Trophoblast cell (in vitro differentiated cells and primary cell): ENCODE results near the gene TAPT1.
"Not testable (repeated sequence)": the region's sequence is repeated elsewhere in the genome, so short reads cannot be mapped to it uniquely, and the experiment has no call there.

Source experiments
- DNase-seq, 2 donors: peaks; one replicate each; pipeline ENCODE4 v3.0.0-alpha.2; 2016
- H2AFZ ChIP-seq: 2 replicates; pipeline ENCODE4 v1.6.1; 2013; ENCODE audit warnings: low read length, moderate library complexity, mild to moderate bottlenecking; ENCODE audit not compliant: insufficient read depth, poor library complexity
- H2AK5ac ChIP-seq: 2 replicates; pipeline ENCODE4 v1.6.1; 2013; ENCODE audit warnings: mild to moderate bottlenecking, low read length
- H2BK120ac ChIP-seq: 2 replicates; pipeline ENCODE4 v1.6.1; 2013; ENCODE audit warnings: low read length, mild to moderate bottlenecking, moderate library complexity; ENCODE audit not compliant: insufficient read depth, poor library complexity
- H2BK12ac ChIP-seq: 2 replicates; pipeline ENCODE4 v1.6.1; 2013; ENCODE audit warnings: mild to moderate bottlenecking, low read length, moderate library complexity
- H2BK5ac ChIP-seq: 2 replicates; pipeline ENCODE4 v1.6.1; 2013; ENCODE audit warnings: low read length, low read depth, moderate library complexity, mild to moderate bottlenecking; ENCODE audit not compliant: poor library complexity
- H3K14ac ChIP-seq: 2 replicates; pipeline ENCODE4 v1.6.1; 2013; ENCODE audit warnings: mild to moderate bottlenecking, low read length
- H3K18ac ChIP-seq: 2 replicates; pipeline ENCODE4 v1.6.1; 2013; ENCODE audit warnings: mild to moderate bottlenecking, low read length
- H3K23ac ChIP-seq: 2 replicates; pipeline ENCODE4 v1.6.1; 2013; ENCODE audit warnings: low read length
- H3K27ac ChIP-seq: 2 replicates; pipeline ENCODE4 v1.5.1; 2013; ENCODE audit warnings: low read depth, mild to moderate bottlenecking, inconsistent platforms, low read length, moderate library complexity
- H3K27me3 ChIP-seq: 2 replicates; pipeline ENCODE4 v1.6.1; 2013; ENCODE audit warnings: inconsistent platforms, mild to moderate bottlenecking, low read length, moderate library complexity; ENCODE audit not compliant: insufficient read depth
- H3K36me3 ChIP-seq, 2 experiments: 1 replicate in 1 of 2; 2 replicates in 1 of 2; pipeline ENCODE4 v1.6.1; 2013; ENCODE audit warnings: low read length in 2 of 2, mild to moderate bottlenecking in 2 of 2, moderate library complexity in 1 of 2; ENCODE audit not compliant: insufficient read depth in 2 of 2, control insufficient read depth in 1 of 2
- H3K4ac ChIP-seq: 2 replicates; pipeline ENCODE4 v1.6.1; 2013; ENCODE audit warnings: low read depth, mild to moderate bottlenecking, low read length, moderate library complexity
- H3K4me1 ChIP-seq, 2 experiments: 1 replicate in 1 of 2; 2 replicates in 1 of 2; pipeline ENCODE4 v1.6.1; 2013; ENCODE audit warnings: low read length in 2 of 2, mild to moderate bottlenecking in 2 of 2, moderate library complexity in 1 of 2; ENCODE audit not compliant: insufficient read depth in 2 of 2, control insufficient read depth in 1 of 2
- H3K4me2 ChIP-seq: 2 replicates; pipeline ENCODE4 v1.6.1; 2013; ENCODE audit warnings: inconsistent platforms, mild to moderate bottlenecking, low read length, moderate library complexity
- H3K4me3 ChIP-seq: 2 replicates; pipeline ENCODE4 v1.5.1; 2013; ENCODE audit warnings: mild to moderate bottlenecking, low read depth, low read length, inconsistent platforms
- H3K79me1 ChIP-seq: one replicate; pipeline ENCODE4 v1.6.1; 2013; ENCODE audit warnings: low read length
- H3K79me2 ChIP-seq: 2 replicates; pipeline ENCODE4 v1.6.1; 2013; ENCODE audit warnings: low read length, mild to moderate bottlenecking; ENCODE audit not compliant: control insufficient read depth, insufficient read depth, poor library complexity
- H3K9ac ChIP-seq: 2 replicates; pipeline ENCODE4 v1.6.1; 2013; ENCODE audit warnings: mild to moderate bottlenecking, low read length
- H3K9me3 ChIP-seq: 2 replicates; pipeline ENCODE4 v1.6.1; 2013; ENCODE audit warnings: low read depth, mild to moderate bottlenecking, control low read depth, inconsistent platforms, low read length; ENCODE audit not compliant: insufficient read depth
- H4K12ac ChIP-seq: 2 replicates; pipeline ENCODE4 v1.6.1; 2013; ENCODE audit warnings: low read depth, mild to moderate bottlenecking, low read length, moderate library complexity
- H4K8ac ChIP-seq: 2 replicates; pipeline ENCODE4 v1.6.1; 2013; ENCODE audit warnings: low read depth, mild to moderate bottlenecking, low read length, moderate library complexity
- H4K91ac ChIP-seq: one replicate; pipeline ENCODE4 v1.6.1; 2013; ENCODE audit warnings: low read depth, mild to moderate bottlenecking, low read length, moderate library complexity
- WGBS: extraction: QIAGEN DNeasy Blood & Tissue Kit; methylation state at CpG from one replicate; pipeline ENCODE4 v1.1.7; 2013; ENCODE audit warnings: missing lambda C conversion rate; ENCODE audit not compliant: insufficient read length, insufficient coverage; ENCODE audit errors: extremely low coverage; 5-methylcytosine and 5-hydroxymethylcytosine counted together

TAPT1 gene

DNA sequence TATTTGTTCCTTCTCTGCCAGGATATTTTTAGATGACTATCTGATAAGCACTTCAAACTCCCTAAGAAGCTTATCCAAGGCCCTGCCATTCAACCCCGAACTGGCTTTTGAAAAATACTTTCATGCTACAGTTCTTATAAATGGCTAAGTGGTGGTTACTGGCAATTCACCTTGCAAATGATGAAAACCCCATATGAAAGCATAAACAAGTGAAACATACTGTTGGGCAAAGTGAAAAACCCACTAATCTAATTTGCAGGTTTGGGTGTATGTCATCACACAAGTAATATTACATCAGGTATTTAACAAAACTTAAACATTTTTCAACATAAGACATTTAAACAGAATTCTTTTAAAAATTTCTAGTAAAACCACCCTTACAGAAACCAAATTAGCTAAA, 31.1 kb downstream of the TAPT1 start:
- Histone ChIP-seq H3K79me1 (no peaks in the 10 kb centered on the region), H4K12ac (no peak overlapping the region), H3K18ac (no peak overlapping the region), H2BK120ac (no peak overlapping the region), H3K27ac (no peak overlapping the region), H4K8ac (no peak overlapping the region), H3K23ac (no peak overlapping the region), H2AFZ (no peak overlapping the region), H2AK5ac (no peak overlapping the region), H3K4me3 (no peak overlapping the region), H3K4me2 (no peak overlapping the region), H3K4ac (no peak overlapping the region), H4K91ac (no peak overlapping the region), H3K4me1 (no peaks in the 10 kb centered on the region), H2BK12ac (no peak overlapping the region), H3K79me2 (no peaks in the 10 kb centered on the region), H3K9ac (no peak overlapping the region), H3K36me3 (peaks cover 4 to 5% of the 10 kb centered on the region in 2 experiments), H2BK5ac (no peak overlapping the region), H3K14ac (no peak overlapping the region), H3K27me3 (no peaks in the 10 kb centered on the region), H3K9me3 (no peaks in the 10 kb centered on the region)
- no peak for DNase-seq
- WGBS: no CpG with 5 or more reads among the region's 1 CpG

DNA sequence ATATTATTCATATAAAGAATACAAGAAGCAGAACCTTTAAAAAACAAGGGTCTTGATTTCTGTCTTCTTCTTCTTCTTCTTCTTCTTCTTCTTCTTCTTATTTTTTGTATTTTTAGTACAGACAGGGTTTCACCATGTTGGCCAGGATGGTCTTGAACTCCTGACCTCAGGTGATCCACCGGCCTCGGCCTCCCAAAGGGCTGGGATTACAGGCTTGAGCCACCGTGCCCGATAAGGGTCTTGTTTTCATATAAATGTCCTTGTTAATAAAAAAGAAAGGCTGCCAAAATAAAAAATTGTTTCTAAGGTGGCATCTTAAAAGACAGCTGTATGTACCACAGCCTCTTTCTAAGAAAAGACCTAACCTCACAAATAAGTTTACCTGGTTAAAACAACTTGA, 31.5 kb downstream of the TAPT1 start:
- H2AK5ac ChIP-seq, H3K79me1 ChIP-seq, H2BK12ac ChIP-seq: not testable (repeated sequence)

DNA sequence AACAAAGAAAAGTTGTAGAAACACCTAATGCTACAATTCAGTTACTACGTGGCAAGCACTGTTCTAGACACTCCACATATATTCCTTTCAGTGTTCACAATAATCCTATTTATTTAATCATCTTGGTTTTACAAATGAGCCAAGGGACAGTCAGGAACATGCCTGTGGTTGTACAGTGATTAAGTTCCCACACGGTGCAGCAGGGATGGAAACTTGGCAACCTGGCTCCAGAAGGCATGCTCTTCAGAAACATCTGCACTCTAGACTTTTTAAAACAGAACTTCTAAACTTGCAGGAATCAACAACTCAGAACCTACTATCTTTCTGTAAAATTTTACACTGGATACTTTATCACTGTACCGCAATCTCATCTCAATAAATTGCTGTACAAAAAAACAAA, 32.1 kb downstream of the TAPT1 start:
- H3K23ac ChIP-seq: no peak overlapping the region
- no peak overlapping the region for H2AFZ ChIP-seq
- H3K4me2 ChIP-seq: no peak overlapping the region
- no peak overlapping the region for H2AK5ac ChIP-seq
- H4K12ac ChIP-seq: no peak overlapping the region
- H2BK12ac ChIP-seq: no peak overlapping the region
- no peak overlapping the region for H3K4me3 ChIP-seq
- WGBS: no CpG with 5 or more reads among the region's 3 CpGs
- H3K14ac ChIP-seq: no peak overlapping the region
- no peaks in the 10 kb centered on the region for H3K9me3 ChIP-seq
- H3K27me3 ChIP-seq: no peaks in the 10 kb centered on the region
- no peak overlapping the region for H3K9ac ChIP-seq
- H2BK5ac ChIP-seq: no peak overlapping the region
- no peak overlapping the region for H3K27ac ChIP-seq
- no peak for DNase-seq
- H3K18ac ChIP-seq: no peak overlapping the region
- peaks cover 4 to 7% of the 10 kb centered on the region in 2 experiments for H3K36me3 ChIP-seq
- H3K4me1 ChIP-seq: no peaks in the 10 kb centered on the region
- no peaks in the 10 kb centered on the region for H3K79me2 ChIP-seq
- H3K79me1 ChIP-seq: no peaks in the 10 kb centered on the region
- no peak overlapping the region for H2BK120ac ChIP-seq
- H4K91ac ChIP-seq: no peak overlapping the region
- H3K4ac ChIP-seq: no peak overlapping the region
- no peak overlapping the region for H4K8ac ChIP-seq

More for the DNA sequence above, 31.5 kb downstream of the TAPT1 start:
- H4K8ac ChIP-seq, H3K4ac ChIP-seq, H3K14ac ChIP-seq, H3K36me3 ChIP-seq, H4K12ac ChIP-seq, H3K9ac ChIP-seq, H3K9me3 ChIP-seq, H2BK120ac ChIP-seq, H3K4me2 ChIP-seq, H3K79me2 ChIP-seq, H2AFZ ChIP-seq, H3K18ac ChIP-seq, H3K23ac ChIP-seq, H4K91ac ChIP-seq, H3K27ac ChIP-seq, H3K4me1 ChIP-seq, H3K4me3 ChIP-seq, H2BK5ac ChIP-seq, DNase-seq, H3K27me3 ChIP-seq: not testable (repeated sequence)
- no CpG with 5 or more reads among the region's 4 CpGs for WGBS

DNA sequence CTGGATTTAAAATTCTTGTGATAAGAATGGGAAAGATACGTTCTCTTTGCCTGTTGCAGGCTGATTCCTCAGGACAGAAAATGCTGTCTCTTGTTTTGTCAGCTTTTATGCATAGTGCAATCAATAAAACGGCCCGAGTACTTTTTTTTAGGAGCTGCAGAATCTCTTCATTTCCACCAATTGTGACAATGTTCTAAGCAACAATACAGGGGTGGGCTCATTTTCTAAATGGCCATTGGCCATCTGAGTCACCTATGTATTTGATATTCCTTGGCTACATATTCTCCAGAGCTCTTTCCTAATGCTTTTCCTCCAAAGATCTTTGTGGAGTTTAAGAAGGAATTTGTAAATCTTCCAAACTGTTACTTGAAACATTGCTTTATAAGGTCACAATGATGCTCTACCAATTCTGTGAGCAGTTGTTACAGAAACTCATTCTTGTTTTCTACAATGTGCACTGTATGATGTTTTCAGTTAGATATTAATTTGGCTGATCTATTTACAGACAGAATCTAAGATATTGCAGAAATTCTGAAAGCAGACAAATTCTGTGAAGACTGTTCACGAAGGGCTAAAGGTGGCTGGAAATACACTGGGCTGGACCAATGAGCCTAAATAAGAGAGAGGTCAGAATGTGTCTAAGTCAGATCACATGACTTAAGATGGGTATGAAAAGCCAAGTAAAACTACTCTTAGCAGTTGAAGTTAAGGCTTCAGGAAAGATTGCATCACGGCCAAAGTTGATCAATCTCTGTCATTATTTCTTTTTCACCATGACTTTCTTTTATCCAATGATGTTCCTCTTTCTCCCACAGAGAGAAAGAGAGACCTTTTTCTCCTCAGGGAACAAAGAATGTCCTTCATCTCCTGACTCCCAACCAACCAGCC, 33.4 kb downstream of the TAPT1 start:
- Histone ChIP-seq H3K18ac (no peak overlapping the region), H4K8ac (no peak overlapping the region), H3K36me3 (peaks cover 4 to 7% of the 10 kb centered on the region in 2 experiments), H3K14ac (no peak overlapping the region), H3K23ac (no peak overlapping the region), H4K91ac (no peak overlapping the region), H3K79me1 (no peaks in the 10 kb centered on the region), H2BK120ac (no peak overlapping the region), H2AFZ (no peak overlapping the region), H2AK5ac (no peak overlapping the region), H3K9ac (no peak overlapping the region), H3K27ac (no peak overlapping the region), H3K79me2 (no peaks in the 10 kb centered on the region), H3K4me1 (no peaks in the 10 kb centered on the region), H2BK12ac (no peak overlapping the region), H3K4me3 (no peak overlapping the region), H2BK5ac (no peak overlapping the region), H3K9me3 (no peaks in the 10 kb centered on the region), H3K27me3 (no peaks in the 10 kb centered on the region), H3K4ac (no peak overlapping the region), H3K4me2 (no peak overlapping the region), H4K12ac (no peak overlapping the region)
- WGBS: no CpG with 5 or more reads among the region's 5 CpGs
- no peak for DNase-seq
